Peyer's patch (tissue), 4 donors: ENCODE data around the gene PGGHG.
"Not testable (repeated sequence)": the region's sequence is repeated elsewhere in the genome, so short reads cannot be mapped to it uniquely, and the experiment has no call there.

Source experiments
- CTCF ChIP-seq, 6 experiments: fragments of 450-650 bp in 4 of 6; fragments of 200-600 bp in 2 of 6; sonication (generic) in 1 of 6; IDR thresholded peaks; one replicate each; pipeline ENCODE4 v1.5.1; 2017 to 2019; ENCODE audit warnings: antibody characterized with exemption in 6 of 6, mild to moderate bottlenecking in 3 of 6, moderate library complexity in 1 of 6
- POLR2A ChIP-seq, 2 donors: fragments of 450-650 bp; IDR thresholded peaks; one replicate each; pipeline ENCODE4 v1.5.1; 2017; ENCODE audit warnings: antibody characterized with exemption in 2 of 2, mild to moderate bottlenecking in 2 of 2, moderate library complexity in 2 of 2

GRCh38 chr11:319888-320273 lies 31.0 kb downstream of the PGGHG start:
- not testable (repeated sequence) for TF ChIP-seq POLR2A, CTCF (IDR thresholded peaks at IDR 0.05)
